GM19324 (cell line): ENCODE data around the gene MICAL3.
"Not testable (repeated sequence)": the region's sequence is repeated elsewhere in the genome, so short reads cannot be mapped to it uniquely, and the experiment has no call there.

Experiments
- ATAC-seq: cut with Tn5 transposase; IDR thresholded peaks from one replicate; pipeline ENCODE4 v1.9.1; 2021; ENCODE audit warnings: mild to moderate bottlenecking, moderate library complexity; ENCODE audit not compliant: unreplicated experiment, low FRiP score

MICAL3 gene

GRCh38 chr22:18034076-18034475, 9.7 kb upstream of the MICAL3 start:
- ATAC-seq: no peak

- ATAC-seq: no peak
Measured at GRCh38 chr22:18033204-18033998, 9.0 kb upstream of the MICAL3 start.

GRCh38 chr22:18032455-18033101, 8.2 kb upstream of the MICAL3 start:
- ATAC-seq: no peak

GRCh38 chr22:18031695-18032454, 7.5 kb upstream of the MICAL3 start:
- ATAC-seq: no peak

GRCh38 chr22:18029686-18030267, 5.4 kb upstream of the MICAL3 start:
- no peak for ATAC-seq

- ATAC-seq: peak; percentile 49
Measured at GRCh38 chr22:18028817-18029527, 4.6 kb upstream of the MICAL3 start.

- ATAC-seq: not testable (repeated sequence)
Measured at GRCh38 chr22:18025898-18026297, 1.5 kb upstream of the MICAL3 start.

- no peak for ATAC-seq
Measured at GRCh38 chr22:18024956-18025720, 777 bp upstream of the MICAL3 start.

- peak; percentile 14 for ATAC-seq
Measured at GRCh38 chr22:18023509-18024275, 669 bp downstream of the MICAL3 start.

GRCh38 chr22:18022876-18023275, 1.5 kb downstream of the MICAL3 start:
- ATAC-seq: no peak

- ATAC-seq: no peak
Measured at GRCh38 chr22:18021431-18021830, 2.9 kb downstream of the MICAL3 start.

GRCh38 chr22:18020743-18021142, 3.6 kb downstream of the MICAL3 start:
- ATAC-seq: not testable (repeated sequence)

GRCh38 chr22:18013947-18014346, 10.4 kb downstream of the MICAL3 start:
- ATAC-seq: no peak

GRCh38 chr22:18013436-18013835, 10.9 kb downstream of the MICAL3 start:
- ATAC-seq: no peak

- no peak for ATAC-seq
Measured at GRCh38 chr22:18012531-18012930, 11.8 kb downstream of the MICAL3 start.

GRCh38 chr22:18010266-18010665, 14.1 kb downstream of the MICAL3 start:
- no peak for ATAC-seq

- no peak for ATAC-seq
Measured at GRCh38 chr22:18008136-18008535, 16.2 kb downstream of the MICAL3 start.

- ATAC-seq: no peak
Measured at GRCh38 chr22:18005201-18005926, 19.0 kb downstream of the MICAL3 start.
